ENCODE measurements around the gene PDGFA.

PDGFA gene

DNA sequence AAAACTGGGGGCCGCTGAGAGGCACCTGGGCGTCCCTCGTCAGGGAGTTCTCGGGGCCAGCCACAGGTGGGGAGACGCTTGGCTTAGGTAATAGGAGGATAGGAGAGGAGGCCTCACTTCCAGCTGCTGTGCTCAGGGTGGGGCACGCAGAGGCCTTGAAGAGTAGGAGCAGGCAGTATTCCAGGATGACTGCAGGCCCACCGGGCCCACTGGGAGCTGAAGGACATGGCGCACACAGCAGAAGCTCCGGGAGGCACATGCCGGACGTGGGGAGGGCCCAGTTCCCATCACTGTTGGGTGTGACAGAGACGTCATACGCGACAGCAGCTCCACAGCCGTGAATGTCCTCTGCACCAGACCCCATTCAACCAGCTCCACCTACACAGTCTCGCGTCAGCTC is 22.0 kb upstream of the PDGFA start:
- Histone ChIP-seq H3K36me3 (ENCODE audit: control insufficient read depth, insufficient read depth, low read length, severe bottlenecking) (no peaks in the 10 kb centered on the region), H3K4me1 (ENCODE audit: control insufficient read depth, insufficient read depth, low read length) (peaks cover 29% of the 10 kb centered on the region), H3K27me3 (replicated peaks; ENCODE audit: control insufficient read depth, insufficient read depth, low read length) (no peaks in the 10 kb centered on the region), H3K9me3 (ENCODE audit: control insufficient read depth, low read length) (no peaks in the 10 kb centered on the region), H3K4me3 (ENCODE audit: low read length) (no peak overlapping the region), H3K9ac (ENCODE audit: low read length) (no peak overlapping the region)
- no peak for DNase-seq (ENCODE audit: low read depth)

- Histone ChIP-seq H3K9ac (ENCODE audit: low read length) (no peak overlapping the region), H3K27me3 (replicated peaks; ENCODE audit: control insufficient read depth, insufficient read depth, low read length) (no peaks in the 10 kb centered on the region), H3K4me3 (ENCODE audit: low read length) (no peak overlapping the region), H3K9me3 (ENCODE audit: control insufficient read depth, low read length) (no peaks in the 10 kb centered on the region), H3K4me1 (ENCODE audit: control insufficient read depth, insufficient read depth, low read length) (peaks cover 29% of the 10 kb centered on the region), H3K36me3 (ENCODE audit: control insufficient read depth, insufficient read depth, low read length, severe bottlenecking) (no peaks in the 10 kb centered on the region)
- DNase-seq (ENCODE audit: low read depth), result no peak
Observed at GRCh38 chr7:540997-541396, 21.4 kb upstream of the PDGFA start.

- Histone ChIP-seq H3K27me3 (replicated peaks; ENCODE audit: control insufficient read depth, insufficient read depth, low read length) (no peaks in the 10 kb centered on the region), H3K4me1 (ENCODE audit: control insufficient read depth, insufficient read depth, low read length) (peaks cover 29% of the 10 kb centered on the region), H3K9ac (ENCODE audit: low read length) (no peak overlapping the region), H3K36me3 (ENCODE audit: control insufficient read depth, insufficient read depth, low read length, severe bottlenecking) (no peaks in the 10 kb centered on the region), H3K9me3 (ENCODE audit: control insufficient read depth, low read length) (no peaks in the 10 kb centered on the region), H3K4me3 (ENCODE audit: low read length) (no peak overlapping the region)
- no peak for DNase-seq (ENCODE audit: low read depth)
Observed at GRCh38 chr7:540579-540978, 20.9 kb upstream of the PDGFA start.

DNA sequence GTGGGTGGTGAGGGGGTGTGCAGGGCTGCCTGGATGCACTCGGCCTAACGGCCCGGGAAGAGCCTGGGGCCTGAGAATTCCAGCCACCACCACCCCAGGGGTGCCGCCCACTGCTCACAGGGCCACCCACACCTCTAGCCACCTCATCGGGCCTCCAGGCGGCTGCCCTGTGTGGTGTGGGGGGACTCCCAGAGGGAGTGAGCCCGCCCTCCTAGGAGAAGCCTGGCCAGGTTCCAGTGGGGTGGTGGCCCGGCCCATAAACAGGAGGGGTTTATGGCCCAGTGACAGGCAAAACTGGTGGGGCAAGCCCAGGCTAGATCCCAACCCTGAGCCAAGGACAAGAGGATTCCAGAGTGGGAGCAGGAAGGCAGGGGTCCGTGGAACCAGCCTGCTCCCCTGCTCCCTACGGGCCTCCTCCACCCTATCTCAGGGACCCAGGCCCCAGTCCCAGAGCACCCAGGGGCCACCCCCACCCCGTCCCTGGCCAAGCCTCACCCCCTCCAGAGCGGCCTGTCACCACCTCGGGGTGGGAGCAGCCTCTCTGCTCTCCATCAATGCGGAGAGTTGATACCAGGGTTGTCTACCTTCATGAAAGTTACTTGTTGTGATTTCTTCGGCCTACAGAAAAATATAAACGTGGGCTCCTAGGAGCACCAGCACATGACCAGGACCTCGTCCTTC is 20.2 kb upstream of the PDGFA start:
- no peak overlapping the region for H3K9ac ChIP-seq (ENCODE audit: low read length)
- peaks cover 29% of the 10 kb centered on the region for H3K4me1 ChIP-seq (ENCODE audit: control insufficient read depth, insufficient read depth, low read length)
- no peak overlapping the region for H3K4me3 ChIP-seq (ENCODE audit: low read length)
- H3K36me3 ChIP-seq (ENCODE audit: control insufficient read depth, insufficient read depth, low read length, severe bottlenecking), result no peaks in the 10 kb centered on the region
- no peaks in the 10 kb centered on the region for H3K27me3 ChIP-seq (replicated peaks; ENCODE audit: control insufficient read depth, insufficient read depth, low read length)
- peak; percentile 37 for DNase-seq (ENCODE audit: low read depth)
- no peaks in the 10 kb centered on the region for H3K9me3 ChIP-seq (ENCODE audit: control insufficient read depth, low read length)

DNA sequence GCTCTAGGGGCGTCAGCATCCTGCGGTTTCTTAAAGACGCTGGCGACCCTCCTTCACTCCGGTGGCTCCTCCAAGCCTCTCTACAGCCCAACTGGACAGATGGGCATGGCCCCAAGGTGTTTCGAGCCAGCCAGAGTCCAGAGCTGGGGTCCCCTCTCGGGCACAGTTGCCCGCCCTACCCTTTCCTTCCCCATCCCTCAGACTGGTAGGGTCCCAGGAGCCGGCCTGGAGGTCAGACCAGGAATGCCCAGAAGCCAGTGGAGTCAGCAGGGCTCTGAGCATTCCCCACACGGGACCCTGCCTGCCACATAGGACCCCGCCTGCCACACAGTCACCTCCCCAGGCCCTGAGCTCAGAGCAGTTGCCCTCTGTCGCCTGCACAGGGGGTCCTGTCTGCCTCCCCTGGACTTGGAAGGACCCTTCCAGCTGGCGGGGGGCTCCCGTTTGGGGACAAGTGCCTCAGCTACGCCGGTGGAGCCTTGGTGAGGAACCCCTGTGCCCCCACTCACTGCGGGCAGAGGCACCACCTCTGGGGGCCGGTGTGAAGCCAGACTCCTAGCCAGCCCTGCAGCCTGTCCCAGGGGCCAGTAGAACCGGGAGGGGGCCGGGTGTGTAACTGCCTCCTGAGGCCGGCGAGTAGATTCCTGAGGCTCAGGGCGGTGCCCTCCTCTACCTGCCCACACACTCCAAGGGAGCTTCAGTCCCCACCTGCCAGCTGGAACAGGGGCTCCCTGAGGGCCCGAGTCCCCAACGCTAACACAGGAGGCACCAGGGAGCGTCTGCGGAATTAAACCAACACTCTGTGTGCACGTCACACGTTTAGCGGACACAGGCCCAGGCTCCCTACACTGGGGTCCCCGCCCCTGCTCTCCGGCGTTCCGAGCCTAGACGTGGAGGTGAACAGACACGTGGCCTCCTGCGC is 19.4 kb upstream of the PDGFA start:
- Histone ChIP-seq H3K27me3 (replicated peaks; ENCODE audit: control insufficient read depth, insufficient read depth, low read length) (peaks cover 7% of the 10 kb centered on the region), H3K36me3 (ENCODE audit: control insufficient read depth, insufficient read depth, low read length, severe bottlenecking) (no peaks in the 10 kb centered on the region), H3K9ac (ENCODE audit: low read length) (peak overlapping the region; percentile 54), H3K4me3 (ENCODE audit: low read length) (no peak overlapping the region), H3K4me1 (ENCODE audit: control insufficient read depth, insufficient read depth, low read length) (peaks cover 29% of the 10 kb centered on the region), H3K9me3 (ENCODE audit: control insufficient read depth, low read length) (no peaks in the 10 kb centered on the region)
- no peak for DNase-seq (ENCODE audit: low read depth)

- peaks cover 16% of the 10 kb centered on the region for H3K27me3 ChIP-seq (replicated peaks; ENCODE audit: control insufficient read depth, insufficient read depth, low read length)
- H3K4me3 ChIP-seq (ENCODE audit: low read length), result no peak overlapping the region
- H3K9me3 ChIP-seq (ENCODE audit: control insufficient read depth, low read length), result no peaks in the 10 kb centered on the region
- peaks cover 24% of the 10 kb centered on the region for H3K4me1 ChIP-seq (ENCODE audit: control insufficient read depth, insufficient read depth, low read length)
- peak overlapping the region; percentile 54 for H3K9ac ChIP-seq (ENCODE audit: low read length)
- DNase-seq (ENCODE audit: low read depth), result peak; percentile 80
- H3K36me3 ChIP-seq (ENCODE audit: control insufficient read depth, insufficient read depth, low read length, severe bottlenecking), result no peaks in the 10 kb centered on the region
Observed at GRCh38 chr7:537911-538634, 18.4 kb upstream of the PDGFA start.

GRCh38 chr7:536231-536630 is 16.6 kb upstream of the PDGFA start:
- DNase-seq (ENCODE audit: low read depth), result no peak
- H3K4me1 ChIP-seq (ENCODE audit: control insufficient read depth, insufficient read depth, low read length), result peaks cover 10% of the 10 kb centered on the region
- H3K27me3 ChIP-seq (replicated peaks; ENCODE audit: control insufficient read depth, insufficient read depth, low read length), result peaks cover 30% of the 10 kb centered on the region
- H3K9me3 ChIP-seq (ENCODE audit: control insufficient read depth, low read length), result no peaks in the 10 kb centered on the region
- no peaks in the 10 kb centered on the region for H3K36me3 ChIP-seq (ENCODE audit: control insufficient read depth, insufficient read depth, low read length, severe bottlenecking)
- no peak overlapping the region for H3K9ac ChIP-seq (ENCODE audit: low read length)
- H3K4me3 ChIP-seq (ENCODE audit: low read length), result no peak overlapping the region

GRCh38 chr7:534959-535358 is 15.3 kb upstream of the PDGFA start:
- peaks cover 30% of the 10 kb centered on the region for H3K27me3 ChIP-seq (replicated peaks; ENCODE audit: control insufficient read depth, insufficient read depth, low read length)
- no peak overlapping the region for H3K4me3 ChIP-seq (ENCODE audit: low read length)
- DNase-seq (ENCODE audit: low read depth), result no peak
- H3K36me3 ChIP-seq (ENCODE audit: control insufficient read depth, insufficient read depth, low read length, severe bottlenecking), result no peaks in the 10 kb centered on the region
- H3K9ac ChIP-seq (ENCODE audit: low read length), result no peak overlapping the region
- H3K4me1 ChIP-seq (ENCODE audit: control insufficient read depth, insufficient read depth, low read length), result peaks cover 10% of the 10 kb centered on the region
- no peaks in the 10 kb centered on the region for H3K9me3 ChIP-seq (ENCODE audit: control insufficient read depth, low read length)

DNA sequence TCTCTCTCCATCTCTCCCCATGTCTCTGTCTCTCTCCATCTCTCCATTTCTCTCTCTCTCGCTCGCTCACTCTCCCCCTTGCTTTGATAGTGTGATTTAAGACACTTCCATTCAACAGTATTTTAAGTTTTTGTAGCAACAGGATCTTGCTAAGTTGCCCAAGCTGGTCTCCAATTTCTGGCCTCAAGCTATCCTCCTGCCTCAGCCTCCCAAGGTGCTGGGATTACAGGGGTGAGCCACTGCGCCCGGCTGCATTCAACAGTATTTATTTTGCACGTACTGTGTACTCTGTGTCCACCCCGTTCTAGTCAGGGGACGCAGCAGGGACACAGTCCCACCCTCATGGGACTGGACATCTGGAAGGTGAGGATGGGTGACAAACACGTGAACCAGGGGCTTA is 14.4 kb upstream of the PDGFA start:
- Histone ChIP-seq H3K27me3 (replicated peaks; ENCODE audit: control insufficient read depth, insufficient read depth, low read length) (peaks cover 30% of the 10 kb centered on the region), H3K4me3 (ENCODE audit: low read length) (no peak overlapping the region), H3K9ac (ENCODE audit: low read length) (no peak overlapping the region), H3K4me1 (ENCODE audit: control insufficient read depth, insufficient read depth, low read length) (peaks cover 10% of the 10 kb centered on the region), H3K9me3 (ENCODE audit: control insufficient read depth, low read length) (no peaks in the 10 kb centered on the region), H3K36me3 (ENCODE audit: control insufficient read depth, insufficient read depth, low read length, severe bottlenecking) (no peaks in the 10 kb centered on the region)
- DNase-seq (ENCODE audit: low read depth), result no peak

- H3K27me3 ChIP-seq (replicated peaks; ENCODE audit: control insufficient read depth, insufficient read depth, low read length), result peaks cover 36% of the 10 kb centered on the region
- no peak for DNase-seq (ENCODE audit: low read depth)
- H3K36me3 ChIP-seq (ENCODE audit: control insufficient read depth, insufficient read depth, low read length, severe bottlenecking), result no peaks in the 10 kb centered on the region
- peaks cover 6% of the 10 kb centered on the region for H3K4me1 ChIP-seq (ENCODE audit: control insufficient read depth, insufficient read depth, low read length)
- H3K9ac ChIP-seq (ENCODE audit: low read length), result no peak overlapping the region
- H3K4me3 ChIP-seq (ENCODE audit: low read length), result no peak overlapping the region
- no peaks in the 10 kb centered on the region for H3K9me3 ChIP-seq (ENCODE audit: control insufficient read depth, low read length)
Observed at GRCh38 chr7:533266-533665, 13.6 kb upstream of the PDGFA start.
